ENCODE data around the gene MEGF11.
A peak's percentile ranks its signal among the peaks of the same experiment; 100 is the strongest.

The MEGF11 gene

DNA sequence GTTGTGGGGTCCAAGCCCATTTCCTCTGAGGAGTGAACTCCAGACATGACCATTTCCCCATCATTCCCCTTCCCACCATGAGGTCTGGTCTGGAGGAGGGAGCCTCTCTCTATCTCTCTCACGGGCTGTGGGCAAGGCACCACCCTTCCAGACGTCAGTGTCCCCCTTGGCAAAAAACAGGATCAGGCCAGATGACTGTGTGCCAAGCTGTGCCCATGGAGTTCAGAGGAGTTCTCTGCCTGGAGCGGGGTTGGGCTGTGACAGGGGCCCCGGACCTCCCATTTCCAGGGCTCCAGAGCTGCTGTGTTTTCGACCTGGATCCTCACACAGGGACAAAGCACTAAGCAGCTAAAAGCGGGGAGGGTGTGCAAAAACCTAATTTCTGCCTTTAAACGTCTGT is 259.8 kb downstream of the MEGF11 start (continued):
- no peak for TF ChIP-seq MZF1 (tag by site-specific recombination; IDR thresholded peaks at IDR 0.05; ENCODE audit: borderline replicate concordance)
- no peak for TF ChIP-seq ZNF19 (tag by site-specific recombination; IDR thresholded peaks at IDR 0.05; ENCODE audit: low read depth)
- TF ChIP-seq ZNF140 (tag by site-specific recombination; IDR thresholded peaks at IDR 0.05), result no peak

DNA sequence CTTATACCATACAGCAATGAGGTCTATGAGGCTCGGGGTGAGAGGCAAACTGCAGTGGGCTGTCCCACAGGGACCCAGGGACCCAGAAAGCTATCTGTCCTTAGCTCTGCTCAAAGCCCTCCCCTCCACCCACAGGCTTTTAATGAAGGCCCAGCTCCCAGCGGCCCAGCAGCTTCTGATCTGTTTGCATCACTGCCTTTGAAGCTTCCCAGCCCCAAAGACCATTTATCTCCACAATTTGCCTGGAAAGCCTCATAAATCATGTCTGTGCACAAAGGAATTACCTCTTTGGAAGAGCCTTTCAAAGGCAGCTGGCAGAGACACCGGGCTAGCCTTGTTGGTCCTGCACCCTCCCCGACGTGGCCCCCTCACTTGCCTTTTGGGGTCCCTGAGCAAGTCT is 260.3 kb downstream of the MEGF11 start:
- no peaks in the 10 kb centered on the region for H3K4me1 ChIP-seq (ENCODE audit: control insufficient read depth, insufficient read depth, low read length)
- H3K4me3 ChIP-seq (ENCODE audit: low read depth, low read length), result no peak overlapping the region
- ChIA-PET CTCF (interaction anchor here (1.0 kb wide), 1 partner anchor 130 kb away, joined by 4 read pairs; no protein-coding TSS in a partner anchor), POLR2A (no interaction called here)
- no peaks in the 10 kb centered on the region for H3K36me3 ChIP-seq (ENCODE audit: control insufficient read depth in 2 of 2, insufficient read depth in 1 of 2, low read length in 2 of 2)
- H3K27ac ChIP-seq (ENCODE audit: extremely low read depth, low read depth, low read length), result no peak overlapping the region
- peak; percentile 12; the same call in 1 of the 2 replicates for TF ChIP-seq ZFHX2 (tag by site-specific recombination; conservative IDR thresholded peaks at IDR 0.05)
- TF ChIP-seq, protein P1, sequence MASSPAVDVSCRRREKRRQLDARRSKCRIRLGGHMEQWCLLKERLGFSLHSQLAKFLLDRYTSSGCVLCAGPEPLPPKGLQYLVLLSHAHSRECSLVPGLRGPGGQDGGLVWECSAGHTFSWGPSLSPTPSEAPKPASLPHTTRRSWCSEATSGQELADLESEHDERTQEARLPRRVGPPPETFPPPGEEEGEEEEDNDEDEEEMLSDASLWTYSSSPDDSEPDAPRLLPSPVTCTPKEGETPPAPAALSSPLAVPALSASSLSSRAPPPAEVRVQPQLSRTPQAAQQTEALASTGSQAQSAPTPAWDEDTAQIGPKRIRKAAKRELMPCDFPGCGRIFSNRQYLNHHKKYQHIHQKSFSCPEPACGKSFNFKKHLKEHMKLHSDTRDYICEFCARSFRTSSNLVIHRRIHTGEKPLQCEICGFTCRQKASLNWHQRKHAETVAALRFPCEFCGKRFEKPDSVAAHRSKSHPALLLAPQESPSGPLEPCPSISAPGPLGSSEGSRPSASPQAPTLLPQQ (tag by site-specific recombination; IDR thresholded peaks at IDR 0.05), result no peak
- no peaks in the 10 kb centered on the region for H3K9me3 ChIP-seq (ENCODE audit: control insufficient read depth, insufficient read depth, low read depth, low read length)

DNA sequence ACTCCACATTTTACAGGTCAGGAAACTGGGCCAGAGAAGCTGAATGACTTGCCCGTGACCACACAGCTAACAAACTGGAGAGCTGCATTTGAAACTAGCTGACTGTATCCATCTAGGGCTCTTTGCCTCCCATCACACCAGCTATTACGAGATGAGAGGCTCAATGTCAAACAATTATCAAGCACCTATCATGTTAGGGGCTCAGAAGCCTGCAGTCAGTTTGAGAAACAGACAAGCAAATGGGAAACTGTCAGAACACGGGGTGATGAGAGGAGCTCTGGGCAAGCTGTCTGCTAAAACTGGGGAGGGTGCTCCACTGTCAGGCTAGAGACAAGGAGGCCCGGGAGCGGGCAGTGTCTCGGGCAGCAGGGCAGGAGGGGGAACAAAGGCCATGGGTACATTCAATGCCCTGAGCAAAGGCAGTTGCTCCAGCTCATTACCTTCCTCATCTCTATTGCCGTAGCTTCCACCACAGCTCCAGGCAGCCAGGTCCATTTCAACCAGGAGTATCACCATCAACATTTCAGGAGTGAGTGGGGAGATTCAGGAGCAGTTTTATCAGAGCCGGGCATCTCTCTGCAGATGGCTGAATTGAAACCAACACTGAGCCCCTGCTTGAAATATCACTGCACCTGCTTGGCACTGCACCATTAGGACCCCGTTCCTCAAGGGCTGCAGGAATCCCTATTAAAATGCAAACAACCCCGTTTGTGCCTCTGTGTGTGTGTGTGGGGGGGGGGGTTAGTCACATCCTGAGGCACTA is 261.6 kb downstream of the MEGF11 start:
- no peak for TF ChIP-seq ZNF416 (tag by site-specific recombination; IDR thresholded peaks at IDR 0.05)
- TF ChIP-seq, protein P2, sequence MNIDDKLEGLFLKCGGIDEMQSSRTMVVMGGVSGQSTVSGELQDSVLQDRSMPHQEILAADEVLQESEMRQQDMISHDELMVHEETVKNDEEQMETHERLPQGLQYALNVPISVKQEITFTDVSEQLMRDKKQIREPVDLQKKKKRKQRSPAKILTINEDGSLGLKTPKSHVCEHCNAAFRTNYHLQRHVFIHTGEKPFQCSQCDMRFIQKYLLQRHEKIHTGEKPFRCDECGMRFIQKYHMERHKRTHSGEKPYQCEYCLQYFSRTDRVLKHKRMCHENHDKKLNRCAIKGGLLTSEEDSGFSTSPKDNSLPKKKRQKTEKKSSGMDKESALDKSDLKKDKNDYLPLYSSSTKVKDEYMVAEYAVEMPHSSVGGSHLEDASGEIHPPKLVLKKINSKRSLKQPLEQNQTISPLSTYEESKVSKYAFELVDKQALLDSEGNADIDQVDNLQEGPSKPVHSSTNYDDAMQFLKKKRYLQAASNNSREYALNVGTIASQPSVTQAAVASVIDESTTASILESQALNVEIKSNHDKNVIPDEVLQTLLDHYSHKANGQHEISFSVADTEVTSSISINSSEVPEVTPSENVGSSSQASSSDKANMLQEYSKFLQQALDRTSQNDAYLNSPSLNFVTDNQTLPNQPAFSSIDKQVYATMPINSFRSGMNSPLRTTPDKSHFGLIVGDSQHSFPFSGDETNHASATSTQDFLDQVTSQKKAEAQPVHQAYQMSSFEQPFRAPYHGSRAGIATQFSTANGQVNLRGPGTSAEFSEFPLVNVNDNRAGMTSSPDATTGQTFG (tag by site-specific recombination; IDR thresholded peaks at IDR 0.05; ENCODE audit: borderline replicate concordance), result no peak
- TF ChIP-seq ZNF777 (tag by site-specific recombination; IDR thresholded peaks at IDR 0.05; ENCODE audit: borderline replicate concordance), result no peak
- no peak for TF ChIP-seq ZNF184 (tag by site-specific recombination; IDR thresholded peaks at IDR 0.05)
- TF ChIP-seq ZNF558 (tag by site-specific recombination; IDR thresholded peaks at IDR 0.05), result no peak
- CTCF ChIA-PET, result interaction anchor here (1.0 to 1.9 kb wide), 3 partner anchors 10 to 129 kb away, joined by 3 to 7 read pairs (median 4); no protein-coding TSS in a partner anchor
- POLR2A ChIA-PET, result no interaction called here

DNA sequence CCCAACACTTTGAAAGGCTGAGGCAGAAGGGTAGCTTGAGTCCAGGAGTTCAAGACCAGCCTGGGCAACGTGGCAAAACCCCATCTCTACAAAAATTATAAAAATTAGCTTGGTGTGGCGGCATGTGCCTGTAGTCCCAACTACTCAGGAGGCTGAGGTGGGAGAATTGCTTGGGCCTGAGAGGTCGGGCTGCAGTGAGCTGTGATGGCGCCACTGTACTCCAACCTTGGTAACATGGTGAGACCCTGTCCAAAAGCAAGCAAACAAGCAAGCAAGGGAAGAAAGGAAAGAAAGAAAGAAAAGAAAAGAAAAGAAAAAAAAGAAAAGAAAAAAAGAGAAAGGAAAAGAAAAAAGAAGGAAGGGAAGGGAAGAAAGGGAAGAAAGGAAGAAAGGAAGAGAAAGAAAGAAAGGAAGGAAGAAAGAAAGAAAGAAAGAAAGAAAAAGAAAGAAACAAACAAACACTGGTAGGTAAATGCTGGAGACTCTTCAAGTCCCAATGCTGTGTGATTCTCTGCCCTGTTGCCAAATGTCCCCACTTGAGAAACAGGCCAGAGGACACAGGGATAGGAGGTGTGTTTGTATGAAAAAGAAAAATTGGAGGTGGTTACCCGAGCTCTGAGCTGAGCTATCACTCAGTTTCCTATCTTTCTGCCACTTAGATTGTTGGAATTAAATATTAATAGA is 263.1 kb downstream of the MEGF11 start:
- POLR2A ChIA-PET, result no interaction called here
- CTCF ChIA-PET, result interaction anchor here (0.6 to 1.9 kb wide), 4 partner anchors 8 to 673 kb away, joined by 3 to 7 read pairs (median 4); no protein-coding TSS in a partner anchor
- Histone ChIP-seq H3K9me3 (ENCODE audit: control insufficient read depth, insufficient read depth, low read depth, low read length) (no peaks in the 10 kb centered on the region), H3K4me3 (ENCODE audit: low read depth, low read length) (no peak overlapping the region), H3K36me3 (ENCODE audit: control insufficient read depth in 2 of 2, insufficient read depth in 1 of 2, low read length in 2 of 2) (no peaks in the 10 kb centered on the region), H3K4me1 (ENCODE audit: control insufficient read depth, insufficient read depth, low read length) (no peaks in the 10 kb centered on the region), H3K27ac (ENCODE audit: extremely low read depth, low read depth, low read length) (no peak overlapping the region)
- TF ChIP-seq, protein P3, sequence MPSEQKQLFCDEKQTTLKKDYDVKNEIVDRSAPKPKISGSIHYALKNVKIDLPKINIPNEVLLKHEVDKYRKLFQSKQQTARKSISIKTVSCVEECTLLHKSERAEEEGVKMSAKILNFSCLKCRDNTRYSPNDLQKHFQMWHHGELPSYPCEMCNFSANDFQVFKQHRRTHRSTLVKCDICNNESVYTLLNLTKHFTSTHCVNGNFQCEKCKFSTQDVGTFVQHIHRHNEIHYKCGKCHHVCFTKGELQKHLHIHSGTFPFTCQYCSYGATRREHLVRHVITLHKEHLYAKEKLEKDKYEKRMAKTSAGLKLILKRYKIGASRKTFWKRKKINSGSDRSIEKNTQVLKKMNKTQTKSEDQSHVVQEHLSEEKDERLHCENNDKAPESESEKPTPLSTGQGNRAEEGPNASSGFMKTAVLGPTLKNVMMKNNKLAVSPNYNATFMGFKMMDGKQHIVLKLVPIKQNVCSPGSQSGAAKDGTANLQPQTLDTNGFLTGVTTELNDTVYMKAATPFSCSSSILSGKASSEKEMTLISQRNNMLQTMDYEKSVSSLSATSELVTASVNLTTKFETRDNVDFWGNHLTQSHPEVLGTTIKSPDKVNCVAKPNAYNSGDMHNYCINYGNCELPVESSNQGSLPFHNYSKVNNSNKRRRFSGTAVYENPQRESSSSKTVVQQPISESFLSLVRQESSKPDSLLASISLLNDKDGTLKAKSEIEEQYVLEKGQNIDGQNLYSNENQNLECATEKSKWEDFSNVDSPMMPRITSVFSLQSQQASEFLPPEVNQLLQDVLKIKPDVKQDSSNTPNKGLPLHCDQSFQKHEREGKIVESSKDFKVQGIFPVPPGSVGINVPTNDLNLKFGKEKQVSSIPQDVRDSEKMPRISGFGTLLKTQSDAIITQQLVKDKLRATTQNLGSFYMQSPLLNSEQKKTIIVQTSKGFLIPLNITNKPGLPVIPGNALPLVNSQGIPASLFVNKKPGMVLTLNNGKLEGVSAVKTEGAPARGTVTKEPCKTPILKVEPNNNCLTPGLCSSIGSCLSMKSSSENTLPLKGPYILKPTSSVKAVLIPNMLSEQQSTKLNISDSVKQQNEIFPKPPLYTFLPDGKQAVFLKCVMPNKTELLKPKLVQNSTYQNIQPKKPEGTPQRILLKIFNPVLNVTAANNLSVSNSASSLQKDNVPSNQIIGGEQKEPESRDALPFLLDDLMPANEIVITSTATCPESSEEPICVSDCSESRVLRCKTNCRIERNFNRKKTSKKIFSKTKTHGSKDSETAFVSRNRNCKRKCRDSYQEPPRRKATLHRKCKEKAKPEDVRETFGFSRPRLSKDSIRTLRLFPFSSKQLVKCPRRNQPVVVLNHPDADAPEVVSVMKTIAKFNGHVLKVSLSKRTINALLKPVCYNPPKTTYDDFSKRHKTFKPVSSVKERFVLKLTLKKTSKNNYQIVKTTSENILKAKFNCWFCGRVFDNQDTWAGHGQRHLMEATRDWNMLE (tag by site-specific recombination; conservative IDR thresholded peaks at IDR 0.05; ENCODE audit: low read depth), result no peak
- no peak for TF ChIP-seq ZFP69B (tag by site-specific recombination; IDR thresholded peaks at IDR 0.05)
- no peak for TF ChIP-seq ZNF266 (tag by site-specific recombination; IDR thresholded peaks at IDR 0.05; ENCODE audit: low read depth)
- TF ChIP-seq ZNF624 (tag by site-specific recombination; IDR thresholded peaks at IDR 0.05), result no peak
- TF ChIP-seq ZNF2 (tag by site-specific recombination; IDR thresholded peaks at IDR 0.05), result no peak
- TF ChIP-seq, protein P4, sequence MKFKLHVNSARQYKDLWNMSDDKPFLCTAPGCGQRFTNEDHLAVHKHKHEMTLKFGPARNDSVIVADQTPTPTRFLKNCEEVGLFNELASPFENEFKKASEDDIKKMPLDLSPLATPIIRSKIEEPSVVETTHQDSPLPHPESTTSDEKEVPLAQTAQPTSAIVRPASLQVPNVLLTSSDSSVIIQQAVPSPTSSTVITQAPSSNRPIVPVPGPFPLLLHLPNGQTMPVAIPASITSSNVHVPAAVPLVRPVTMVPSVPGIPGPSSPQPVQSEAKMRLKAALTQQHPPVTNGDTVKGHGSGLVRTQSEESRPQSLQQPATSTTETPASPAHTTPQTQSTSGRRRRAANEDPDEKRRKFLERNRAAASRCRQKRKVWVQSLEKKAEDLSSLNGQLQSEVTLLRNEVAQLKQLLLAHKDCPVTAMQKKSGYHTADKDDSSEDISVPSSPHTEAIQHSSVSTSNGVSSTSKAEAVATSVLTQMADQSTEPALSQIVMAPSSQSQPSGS (tag by site-specific recombination; IDR thresholded peaks at IDR 0.05; ENCODE audit: low read depth), result no peak
- TF ChIP-seq ZFHX2 (tag by site-specific recombination; conservative IDR thresholded peaks at IDR 0.05), result no peak
- TF ChIP-seq ZNF23 (tag by site-specific recombination; IDR thresholded peaks at IDR 0.05; ENCODE audit: borderline replicate concordance), result no peak

More for the DNA sequence above, 261.6 kb downstream of the MEGF11 start:
- H3K9me3 ChIP-seq (ENCODE audit: control insufficient read depth, insufficient read depth, low read depth, low read length), result no peaks in the 10 kb centered on the region
- H3K4me3 ChIP-seq (ENCODE audit: low read depth, low read length), result no peak overlapping the region
- no peak overlapping the region for H3K27ac ChIP-seq (ENCODE audit: extremely low read depth, low read depth, low read length)
- no peaks in the 10 kb centered on the region for H3K36me3 ChIP-seq (ENCODE audit: control insufficient read depth in 2 of 2, insufficient read depth in 1 of 2, low read length in 2 of 2)
- no peaks in the 10 kb centered on the region for H3K4me1 ChIP-seq (ENCODE audit: control insufficient read depth, insufficient read depth, low read length)
